Measurements from ENCODE around the gene TPH2.

Gene TPH2

DNA sequence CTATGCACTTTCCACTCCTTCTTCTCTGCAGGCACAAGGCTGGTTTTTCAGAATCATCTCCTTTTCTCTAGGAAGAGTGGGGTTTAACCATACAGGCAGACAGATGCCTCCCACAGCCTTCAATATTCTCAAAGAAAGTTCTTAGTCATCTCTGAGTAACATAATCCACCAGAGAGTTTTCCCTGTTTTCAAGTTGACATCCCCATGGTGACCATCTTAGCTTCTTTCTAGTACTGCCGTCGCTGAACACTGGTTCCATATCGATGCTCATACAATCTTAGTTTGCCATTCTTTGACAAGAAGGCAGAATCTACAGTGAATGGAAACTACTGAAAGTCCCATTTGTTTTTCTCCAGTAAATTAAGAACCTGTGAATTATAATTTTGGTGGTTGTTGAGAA is 28.6 kb downstream of the TPH2 start:
- no peak for DNase-seq

GRCh38 chr12:71969330-71969729 is 30.7 kb downstream of the TPH2 start:
- no peak for DNase-seq

DNA sequence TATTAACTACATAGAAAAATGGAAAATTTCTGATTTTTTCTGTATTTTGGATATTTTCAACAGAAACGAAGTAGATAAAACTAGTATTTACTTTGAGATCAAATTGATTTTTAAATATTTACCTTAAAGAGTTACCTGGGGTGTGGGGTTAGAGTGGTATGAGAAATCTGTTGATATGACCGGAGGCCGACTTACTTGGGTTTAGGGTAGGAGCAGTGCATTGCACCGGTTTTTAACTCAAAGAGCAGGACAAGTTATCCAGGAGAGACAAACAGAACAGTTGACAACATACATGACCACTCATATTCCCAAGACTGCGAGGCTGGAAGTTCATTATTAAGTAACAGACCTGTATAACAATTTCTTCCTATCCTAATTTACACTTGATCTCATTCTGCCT is 31.4 kb downstream of the TPH2 start:
- no peak for DNase-seq

DNA sequence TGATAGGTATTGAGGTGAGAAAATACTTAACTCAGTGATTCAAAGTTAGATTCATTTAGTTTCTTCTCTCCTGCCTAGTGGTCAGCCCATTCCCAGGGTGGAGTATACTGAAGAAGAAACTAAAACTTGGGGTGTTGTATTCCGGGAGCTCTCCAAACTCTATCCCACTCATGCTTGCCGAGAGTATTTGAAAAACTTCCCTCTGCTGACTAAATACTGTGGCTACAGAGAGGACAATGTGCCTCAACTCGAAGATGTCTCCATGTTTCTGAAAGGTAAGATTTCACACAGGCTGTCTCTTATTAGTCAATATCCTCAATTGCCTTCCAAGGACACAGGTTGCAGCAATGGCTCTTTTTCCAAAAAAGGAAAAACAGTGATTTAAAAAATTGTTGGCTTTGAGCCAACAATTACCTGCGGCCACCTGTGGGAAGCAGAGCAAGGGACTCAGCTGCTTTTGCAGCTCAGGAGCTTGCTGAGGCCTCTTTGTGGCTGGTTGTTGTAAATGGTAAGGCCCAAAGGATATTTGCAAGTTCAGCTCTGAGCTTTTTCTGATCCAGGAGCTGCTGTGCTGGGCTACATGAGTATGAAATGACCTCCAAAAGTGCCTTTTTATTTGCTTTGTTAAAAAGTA is 33.9 kb downstream of the TPH2 start:
- DNase-seq: no peak

GRCh38 chr12:71973687-71974086 is 35.0 kb downstream of the TPH2 start:
- no peak for DNase-seq

DNA sequence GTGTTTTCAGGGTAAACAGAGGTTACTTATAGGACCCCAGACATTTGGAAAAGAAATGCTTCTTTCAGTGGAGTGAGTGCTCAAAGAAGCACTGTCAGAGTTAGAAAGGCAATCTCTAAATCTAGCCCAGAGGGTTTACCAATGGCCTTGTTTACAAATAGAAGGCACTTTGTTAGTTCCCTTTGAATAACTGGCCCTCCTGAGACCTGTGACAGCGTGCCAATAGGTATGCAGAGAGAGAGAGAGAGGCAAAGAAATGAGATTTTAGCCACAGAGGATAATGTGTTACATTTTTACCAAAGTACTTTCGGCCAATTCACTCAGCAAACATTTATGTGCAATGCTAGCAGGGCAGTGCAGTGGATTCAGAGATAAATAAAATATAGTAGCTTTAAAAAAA is 41.9 kb downstream of the TPH2 start:
- no peak for DNase-seq

GRCh38 chr12:71981149-71981548 is 42.5 kb downstream of the TPH2 start:
- DNase-seq: no peak

- DNase-seq: no peak
Observed at GRCh38 chr12:71994715-71995114, 56.1 kb downstream of the TPH2 start.

- no peak for DNase-seq
Observed at GRCh38 chr12:71999795-72000194, 61.1 kb downstream of the TPH2 start.

DNA sequence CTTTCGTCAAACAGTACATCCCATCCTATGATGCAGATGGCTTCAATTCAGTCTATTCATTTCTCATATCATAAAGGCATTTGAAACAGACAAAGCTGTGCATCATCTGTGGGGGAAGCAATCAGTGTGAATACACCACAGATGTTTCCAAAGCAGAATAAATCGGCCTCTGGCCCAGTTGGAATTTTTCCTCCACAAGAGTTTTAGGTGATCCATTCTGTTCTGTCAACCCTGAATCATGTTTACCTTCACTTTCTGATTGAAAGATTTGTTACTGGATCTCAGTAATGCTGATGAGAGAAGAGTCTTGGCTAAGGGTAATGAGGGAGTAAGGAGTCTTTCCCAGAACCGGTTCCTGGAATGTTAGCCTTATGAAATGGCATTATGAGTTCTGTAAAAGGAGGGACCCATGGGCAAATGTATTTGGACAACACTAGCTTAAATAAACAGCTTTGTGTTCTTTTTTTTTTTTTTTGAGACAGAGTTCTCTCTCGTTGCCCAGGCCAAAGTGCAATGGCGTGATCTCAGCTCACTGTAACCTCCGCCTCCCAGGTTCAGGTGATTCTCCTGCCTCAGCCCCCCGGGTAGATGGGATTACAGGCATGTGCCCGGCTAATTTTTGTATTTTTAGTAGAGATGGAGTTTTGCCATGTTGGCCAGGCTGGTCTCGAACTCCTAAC is 62.5 kb downstream of the TPH2 start:
- DNase-seq: no peak

GRCh38 chr12:72006766-72007165 is 68.1 kb downstream of the TPH2 start:
- no peak for DNase-seq

- no peak for DNase-seq
Observed at GRCh38 chr12:72010356-72010755, 71.7 kb downstream of the TPH2 start.

DNA sequence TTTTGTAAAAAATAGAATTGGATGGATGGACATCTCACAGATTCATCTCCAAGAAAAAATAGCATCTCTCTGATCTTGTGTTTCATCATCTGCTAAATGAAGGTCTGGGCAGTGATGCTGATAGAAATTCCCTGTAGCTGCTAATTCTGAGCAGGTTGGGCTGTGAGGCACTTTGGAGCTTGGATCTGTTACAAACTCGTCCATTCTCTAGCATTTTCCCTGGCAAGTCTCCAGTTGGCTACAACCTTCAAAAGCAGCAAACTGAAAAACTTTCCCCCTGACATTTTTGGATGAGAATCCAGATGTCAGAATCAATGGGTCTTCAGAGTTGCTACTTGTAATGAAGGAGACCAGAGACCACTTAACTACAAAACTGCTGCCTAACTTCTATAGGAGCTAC is 72.7 kb downstream of the TPH2 start:
- no peak for DNase-seq

GRCh38 chr12:72012874-72013273 is 74.2 kb downstream of the TPH2 start:
- no peak for DNase-seq

GRCh38 chr12:72015895-72016294 is 77.2 kb downstream of the TPH2 start:
- DNase-seq: no peak

- DNase-seq: peak; percentile 35 to 70
Observed at GRCh38 chr12:72017054-72017651, 78.5 kb downstream of the TPH2 start.

GRCh38 chr12:72018036-72018435 is 79.4 kb downstream of the TPH2 start:
- no peak for DNase-seq

DNA sequence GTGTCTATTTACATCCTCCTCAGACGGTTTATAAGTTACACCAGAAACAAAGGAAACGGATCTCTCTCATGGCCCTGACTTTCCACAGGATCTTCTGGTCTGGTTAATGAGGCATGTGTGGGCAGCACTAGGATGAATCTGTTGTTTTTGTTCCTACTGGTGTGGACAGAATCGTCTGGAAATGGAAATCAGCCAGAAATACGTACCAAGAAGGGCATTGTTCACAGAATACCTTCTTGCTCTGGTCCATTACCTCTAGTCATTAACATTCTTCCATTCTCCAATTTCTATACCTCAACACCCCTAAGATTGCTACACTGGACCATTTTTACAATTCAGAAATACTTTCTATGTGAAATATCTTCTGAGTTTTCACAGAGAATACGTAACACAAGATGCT is 86.0 kb downstream of the TPH2 start:
- no peak for DNase-seq

DNA sequence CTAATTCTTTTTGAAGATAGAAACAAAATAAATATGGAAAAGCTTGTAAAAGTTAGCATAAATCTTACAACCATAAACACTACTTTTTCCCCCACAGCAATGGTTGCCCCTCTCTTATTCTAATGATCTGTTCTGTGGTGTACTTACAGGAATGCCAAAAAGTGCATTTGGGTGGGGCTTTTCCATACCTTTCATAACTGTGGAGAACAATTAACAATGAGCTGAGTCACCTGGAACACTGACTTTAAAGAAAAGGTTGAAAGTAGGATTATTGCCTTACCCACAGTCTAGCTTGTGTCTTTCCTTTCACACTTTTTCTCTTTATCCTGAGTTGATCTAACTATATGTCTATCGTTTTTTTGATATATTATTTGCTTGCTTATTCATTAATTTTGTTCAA is 86.9 kb downstream of the TPH2 start:
- DNase-seq: no peak

GRCh38 chr12:72028966-72029365 is 90.3 kb downstream of the TPH2 start:
- no peak for DNase-seq

DNA sequence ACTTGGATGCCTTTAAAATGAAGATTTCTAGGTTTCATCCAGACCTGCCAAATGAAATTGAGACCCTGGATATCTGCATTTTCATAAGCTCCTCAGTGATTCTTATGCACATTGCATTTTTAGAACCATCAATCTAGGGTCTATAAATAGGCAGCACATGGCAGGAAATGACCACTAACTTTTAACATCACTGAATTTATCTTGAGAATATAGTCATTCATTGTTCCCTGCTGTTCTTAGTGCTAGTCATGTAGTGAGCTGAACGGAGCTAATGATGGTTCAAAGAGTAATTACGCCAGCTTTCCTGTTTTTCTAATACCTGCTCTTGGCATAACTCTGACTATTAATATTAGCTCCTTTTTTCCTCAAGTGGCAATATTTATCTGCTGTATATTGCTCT is 91.6 kb downstream of the TPH2 start:
- DNase-seq: no peak

DNA sequence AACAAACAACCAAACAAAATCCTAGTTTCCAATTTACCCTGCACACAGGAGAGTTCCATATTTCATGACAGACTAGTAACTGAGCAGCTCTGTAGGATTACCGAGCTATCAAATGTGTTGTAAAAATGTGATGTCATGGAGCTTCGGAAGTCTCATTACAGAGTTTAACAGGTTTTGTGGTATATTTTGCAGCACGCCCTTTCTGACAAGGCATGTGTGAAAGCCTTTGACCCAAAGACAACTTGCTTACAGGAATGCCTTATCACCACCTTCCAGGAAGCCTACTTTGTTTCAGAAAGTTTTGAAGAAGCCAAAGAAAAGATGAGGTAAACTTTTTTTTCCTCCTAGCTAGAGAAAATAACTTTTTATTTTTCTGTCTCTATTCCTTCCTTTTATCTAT is 92.4 kb downstream of the TPH2 start:
- DNase-seq: no peak

DNA sequence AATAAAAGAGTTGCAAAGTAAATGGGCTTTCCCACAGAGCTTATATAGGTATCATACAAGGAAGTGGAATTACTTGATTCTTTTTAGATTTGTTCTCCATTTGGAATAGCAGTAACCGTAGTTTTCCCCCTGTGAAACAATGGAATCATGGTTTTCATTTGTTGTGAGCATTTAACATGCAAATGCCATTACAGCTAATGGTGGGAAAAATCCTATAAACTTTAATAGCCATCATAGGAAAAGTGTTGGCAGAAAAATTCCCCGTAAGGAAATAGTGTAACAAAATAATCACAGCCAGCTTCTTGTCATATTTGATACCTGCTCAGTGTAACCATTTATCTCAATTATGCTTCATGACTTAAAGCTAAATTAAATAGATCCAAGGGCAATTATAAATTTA is 95.3 kb downstream of the TPH2 start:
- no peak for DNase-seq

DNA sequence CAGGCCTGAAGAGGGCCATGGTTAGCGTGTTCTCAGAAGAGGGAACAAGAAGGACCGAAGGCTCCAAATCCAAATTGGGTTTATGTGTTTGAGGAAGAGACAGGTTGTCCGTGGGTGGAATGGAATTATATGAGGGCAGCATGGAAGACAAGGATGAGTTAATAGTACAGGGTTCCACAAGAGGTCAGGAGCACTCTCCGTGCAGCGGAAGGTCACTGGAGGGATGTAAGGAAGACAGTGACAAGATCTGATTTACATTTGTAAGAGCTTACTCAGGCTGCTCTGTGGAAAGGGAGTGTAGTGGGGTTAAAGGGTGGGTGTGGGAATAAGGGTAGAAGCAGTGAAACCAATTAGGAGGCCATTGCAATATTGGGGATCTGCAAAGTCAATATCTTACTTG is 97.0 kb downstream of the TPH2 start:
- DNase-seq: no peak

GRCh38 chr12:72036393-72036792 is 97.7 kb downstream of the TPH2 start:
- DNase-seq: no peak
